ENCODE measurements around the gene MME.

DNA sequence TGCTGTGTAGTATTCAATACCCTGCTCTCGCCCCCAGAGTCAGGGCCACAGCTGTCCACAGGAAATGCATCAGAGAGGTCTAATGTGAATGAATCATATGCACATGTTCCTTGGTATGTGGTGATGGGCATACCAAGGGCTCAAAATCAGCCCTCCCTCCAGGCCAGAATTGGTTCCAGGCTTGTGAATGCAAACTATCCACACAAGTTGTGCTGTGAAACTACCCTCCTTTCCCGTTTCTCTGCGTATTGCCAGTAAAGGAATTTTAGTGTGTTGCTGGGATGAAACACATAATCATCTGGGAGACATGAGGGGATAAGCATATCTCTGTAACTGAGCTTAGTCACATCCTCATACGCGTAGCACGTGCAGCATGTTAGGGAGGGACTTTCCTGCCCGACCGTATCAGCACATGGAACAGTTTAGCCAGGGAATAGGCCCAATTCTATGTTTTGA, 9.2 kb upstream of the MME start:
- no peak for TF ChIP-seq POLR2A (IDR thresholded peaks at IDR 0.05)
- TF ChIP-seq, protein P1, sequence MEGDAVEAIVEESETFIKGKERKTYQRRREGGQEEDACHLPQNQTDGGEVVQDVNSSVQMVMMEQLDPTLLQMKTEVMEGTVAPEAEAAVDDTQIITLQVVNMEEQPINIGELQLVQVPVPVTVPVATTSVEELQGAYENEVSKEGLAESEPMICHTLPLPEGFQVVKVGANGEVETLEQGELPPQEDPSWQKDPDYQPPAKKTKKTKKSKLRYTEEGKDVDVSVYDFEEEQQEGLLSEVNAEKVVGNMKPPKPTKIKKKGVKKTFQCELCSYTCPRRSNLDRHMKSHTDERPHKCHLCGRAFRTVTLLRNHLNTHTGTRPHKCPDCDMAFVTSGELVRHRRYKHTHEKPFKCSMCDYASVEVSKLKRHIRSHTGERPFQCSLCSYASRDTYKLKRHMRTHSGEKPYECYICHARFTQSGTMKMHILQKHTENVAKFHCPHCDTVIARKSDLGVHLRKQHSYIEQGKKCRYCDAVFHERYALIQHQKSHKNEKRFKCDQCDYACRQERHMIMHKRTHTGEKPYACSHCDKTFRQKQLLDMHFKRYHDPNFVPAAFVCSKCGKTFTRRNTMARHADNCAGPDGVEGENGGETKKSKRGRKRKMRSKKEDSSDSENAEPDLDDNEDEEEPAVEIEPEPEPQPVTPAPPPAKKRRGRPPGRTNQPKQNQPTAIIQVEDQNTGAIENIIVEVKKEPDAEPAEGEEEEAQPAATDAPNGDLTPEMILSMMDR (IDR thresholded peaks at IDR 0.05): no peak

Measured in uterus (tissue), 2 donors.